ENCODE measurements around the gene SPAG16.

GRCh38 chr2:213980883-213981282 is 696.6 kb downstream of the SPAG16 start:
- TF ChIP-seq POLR2A (IDR thresholded peaks at IDR 0.05) (no peak), POLR2AphosphoS5 (IDR thresholded peaks at IDR 0.05) (no peak)

Data from transverse colon (tissue), 3 donors.